AG04449 (cell line): ENCODE measurements around the gene DDX4.

Experiments used
- CTCF ChIA-PET: fragments of 350-600 bp; formaldehyde crosslinking; extraction: SDS; loops from one replicate; lab custom pipeline; 2021; ENCODE audit warnings: antibody characterized with exemption; lab: Yijun Ruan, JAX
- POLR2A ChIA-PET: fragments of 400-600, 350-600 bp; formaldehyde crosslinking; extraction: SDS; loops from one replicate; lab custom pipeline; 2020; ENCODE audit warnings: antibody characterized with exemption, inconsistent platforms; lab: Yijun Ruan, JAX
- DNase-seq: peaks from one replicate; pipeline ENCODE4 v3.0.0-alpha.2; 2010; ENCODE audit warnings: low read depth, low spot score
- H3K4me3 ChIP-seq: 2 replicates; pipeline ENCODE4 v1.5.1; 2011; ENCODE audit warnings: low read depth, mild to moderate bottlenecking, control low read depth, low read length
- CTCF ChIP-seq: IDR thresholded peaks from one replicate; pipeline ENCODE4 v1.5.1; 2011; ENCODE audit warnings: mild to moderate bottlenecking, moderate library complexity, low read length, control low read depth, inconsistent platforms; ENCODE audit not compliant: insufficient read depth; ENCODE audit errors: missing control alignments

The DDX4 gene

GRCh38 chr5:55742778-55743177 lies 4.9 kb downstream of the DDX4 start:
- DNase-seq, result no peak
- H3K4me3 ChIP-seq, result no peak overlapping the region
- CTCF ChIA-PET, result no interaction called here
- no peak for TF ChIP-seq CTCF
- POLR2A ChIA-PET, result no interaction called here

GRCh38 chr5:55747778-55748318 lies 10.0 kb downstream of the DDX4 start:
- DNase-seq, result no peak
- CTCF ChIA-PET, result interaction anchor here (1.1 kb wide), 1 partner anchor 11 kb away, joined by 4 read pairs; no protein-coding TSS in a partner anchor
- no peak overlapping the region for H3K4me3 ChIP-seq
- no peak for TF ChIP-seq CTCF
- POLR2A ChIA-PET, result no interaction called here

- no peak overlapping the region for H3K4me3 ChIP-seq
- ChIA-PET POLR2A (no interaction called here), CTCF (no interaction called here)
- no peak for TF ChIP-seq CTCF
- DNase-seq, result no peak
Measured at GRCh38 chr5:55749387-55749786, 11.5 kb downstream of the DDX4 start.

- no peak overlapping the region for H3K4me3 ChIP-seq
- ChIA-PET POLR2A (no interaction called here), CTCF (no interaction called here)
- no peak for TF ChIP-seq CTCF
- DNase-seq, result no peak
Measured at GRCh38 chr5:55750063-55750462, 12.2 kb downstream of the DDX4 start.

GRCh38 chr5:55750499-55750898 lies 12.6 kb downstream of the DDX4 start:
- POLR2A ChIA-PET, result no interaction called here
- CTCF ChIA-PET, result no interaction called here
- TF ChIP-seq CTCF, result no peak
- no peak overlapping the region for H3K4me3 ChIP-seq
- DNase-seq, result no peak

GRCh38 chr5:55758231-55758630 lies 20.4 kb downstream of the DDX4 start:
- ChIA-PET POLR2A (interaction anchor here (0.6 kb wide), 1 partner anchor 158 kb away, joined by 3 read pairs; no protein-coding TSS in a partner anchor), CTCF (interaction anchor here (0.6 kb wide), 1 partner anchor 809 kb away, joined by 3 read pairs; no protein-coding TSS in a partner anchor)
- H3K4me3 ChIP-seq, result no peak overlapping the region
- no peak for TF ChIP-seq CTCF
- DNase-seq, result no peak
